GM12891 (cell line): ENCODE measurements around the gene KRT77.

Source experiments
- PAX5 ChIP-seq: IDR thresholded peaks from 2 replicates; pipeline ENCODE4 v1.6.1; 2011; ENCODE audit warnings: low read length, moderate library complexity, mild to moderate bottlenecking; ENCODE audit not compliant: insufficient read depth, severe bottlenecking
- POLR2A ChIP-seq: IDR thresholded peaks from 2 replicates; pipeline ENCODE4 v1.6.1; 2011; ENCODE audit warnings: low read depth, low read length, control low read depth
- POLR2AphosphoS5 ChIP-seq: IDR thresholded peaks from 2 replicates; pipeline ENCODE4 v1.6.1; 2011; ENCODE audit warnings: low read depth, low read length, control low read depth
- POU2F2 ChIP-seq: IDR thresholded peaks from 2 replicates; pipeline ENCODE4 v1.6.1; 2011; ENCODE audit warnings: low read depth, mild to moderate bottlenecking, control low read depth, low read length, moderate library complexity
- TAF1 ChIP-seq: IDR thresholded peaks from 2 replicates; pipeline ENCODE4 v1.6.1; 2011; ENCODE audit warnings: low read depth, low read length, control low read depth

DNA sequence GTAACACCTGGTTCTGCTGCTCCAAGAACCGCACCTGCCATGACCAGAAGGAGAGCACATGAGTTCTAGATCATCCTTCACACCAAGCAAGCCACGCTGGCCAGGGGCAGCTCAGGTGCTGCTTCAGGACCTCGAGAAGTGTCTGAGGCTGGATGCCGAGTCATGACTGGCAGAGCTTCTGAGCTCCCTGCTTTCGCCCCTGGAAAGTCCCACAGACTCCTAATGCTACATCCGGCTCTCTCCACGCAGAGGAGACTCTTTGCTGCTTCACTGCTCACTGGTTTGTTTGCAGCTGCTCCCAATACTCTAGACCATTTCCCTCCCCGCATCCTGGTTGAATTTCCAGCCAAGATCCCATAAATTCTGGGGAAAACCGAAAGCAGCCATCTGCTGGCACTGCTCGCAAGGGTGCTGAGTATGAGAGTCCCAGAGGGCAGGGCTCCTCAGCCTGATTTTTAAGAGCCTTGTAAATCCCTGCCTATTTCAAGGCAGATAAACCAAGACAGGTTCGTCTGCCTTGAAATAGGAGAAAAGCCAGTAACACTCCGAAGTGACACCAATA is 52.7 kb downstream of the KRT77 start:
- TF ChIP-seq POLR2AphosphoS5 (no peak), TAF1 (no peak), POLR2A (no peak), POU2F2 (no peak), PAX5 (no peak)
